IMR-90 (cell line): ENCODE measurements around the gene ATF6B.

Experiments
- CEBPB ChIP-seq: IDR thresholded peaks from 2 replicates; pipeline ENCODE4 v1.6.1; 2012; ENCODE audit warnings: low read depth, low read length, improper control_type of control experiment
- MXI1 ChIP-seq: IDR thresholded peaks from 2 replicates; pipeline ENCODE4 v1.6.1; 2012; ENCODE audit warnings: low read depth, mild to moderate bottlenecking, low read length, moderate library complexity, borderline replicate concordance
- RAD21 ChIP-seq: IDR thresholded peaks from 2 replicates; pipeline ENCODE4 v1.6.1; 2012; ENCODE audit warnings: low read length, improper control_type of control experiment
- RCOR1 ChIP-seq: IDR thresholded peaks from 2 replicates; pipeline ENCODE4 v1.6.1; 2012; ENCODE audit warnings: mild to moderate bottlenecking, low read length, improper control_type of control experiment; ENCODE audit not compliant: insufficient replicate concordance
- TF ChIP-seq, protein P1 (sequence below): conservative IDR thresholded peaks from 2 replicates; pipeline ENCODE4 v1.5.1; 2012; ENCODE audit warnings: mild to moderate bottlenecking, low read depth, low read length, improper control_type of control experiment
- TF ChIP-seq, protein P2 (sequence below): fragments of 150-350 bp; IDR thresholded peaks from 2 replicates; pipeline ENCODE4 v1.6.1; 2017; ENCODE audit warnings: mild to moderate bottlenecking, antibody characterized with exemption, low read length, low read depth

DNA sequence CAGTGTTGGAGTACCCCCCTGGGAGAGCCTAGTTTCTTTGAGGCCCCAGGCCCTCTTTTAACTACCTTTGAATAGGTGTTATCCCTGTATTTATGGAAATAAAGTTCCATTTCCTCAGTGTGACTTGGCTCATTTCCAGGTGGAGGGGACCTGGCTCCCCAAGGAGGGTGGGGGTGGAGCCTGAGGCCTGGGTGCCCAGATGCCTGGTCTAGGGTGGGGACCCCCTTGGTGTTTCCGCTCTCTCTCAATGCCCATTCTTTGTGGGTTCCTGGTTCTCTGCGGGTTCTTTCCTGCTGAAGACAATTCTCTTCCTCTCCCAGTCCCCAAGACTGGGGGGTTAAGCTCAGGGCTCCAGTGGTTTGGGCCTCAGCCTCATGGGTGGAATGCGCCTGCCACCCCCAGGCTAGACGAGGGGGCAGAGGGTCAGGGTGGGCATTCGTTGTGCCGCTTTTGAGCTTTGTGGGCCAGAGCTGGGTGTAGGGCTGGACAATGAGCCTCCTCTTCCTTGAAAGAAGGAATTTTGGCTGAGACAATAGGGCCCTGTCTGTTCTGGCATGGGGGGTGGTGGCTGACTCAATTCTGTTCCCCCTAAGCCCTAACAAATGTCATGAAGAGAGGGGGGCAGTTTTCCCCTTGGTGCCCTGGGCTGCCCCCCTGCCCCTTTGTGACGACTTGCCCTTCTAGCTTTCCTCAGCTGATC is 35.7 kb upstream of the ATF6B start:
- TF ChIP-seq CEBPB (no peak), RAD21 (no peak), RCOR1 (no peak), MXI1 (no peak)
- TF ChIP-seq, protein P1, sequence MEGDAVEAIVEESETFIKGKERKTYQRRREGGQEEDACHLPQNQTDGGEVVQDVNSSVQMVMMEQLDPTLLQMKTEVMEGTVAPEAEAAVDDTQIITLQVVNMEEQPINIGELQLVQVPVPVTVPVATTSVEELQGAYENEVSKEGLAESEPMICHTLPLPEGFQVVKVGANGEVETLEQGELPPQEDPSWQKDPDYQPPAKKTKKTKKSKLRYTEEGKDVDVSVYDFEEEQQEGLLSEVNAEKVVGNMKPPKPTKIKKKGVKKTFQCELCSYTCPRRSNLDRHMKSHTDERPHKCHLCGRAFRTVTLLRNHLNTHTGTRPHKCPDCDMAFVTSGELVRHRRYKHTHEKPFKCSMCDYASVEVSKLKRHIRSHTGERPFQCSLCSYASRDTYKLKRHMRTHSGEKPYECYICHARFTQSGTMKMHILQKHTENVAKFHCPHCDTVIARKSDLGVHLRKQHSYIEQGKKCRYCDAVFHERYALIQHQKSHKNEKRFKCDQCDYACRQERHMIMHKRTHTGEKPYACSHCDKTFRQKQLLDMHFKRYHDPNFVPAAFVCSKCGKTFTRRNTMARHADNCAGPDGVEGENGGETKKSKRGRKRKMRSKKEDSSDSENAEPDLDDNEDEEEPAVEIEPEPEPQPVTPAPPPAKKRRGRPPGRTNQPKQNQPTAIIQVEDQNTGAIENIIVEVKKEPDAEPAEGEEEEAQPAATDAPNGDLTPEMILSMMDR, result no peak
- TF ChIP-seq, protein P2, sequence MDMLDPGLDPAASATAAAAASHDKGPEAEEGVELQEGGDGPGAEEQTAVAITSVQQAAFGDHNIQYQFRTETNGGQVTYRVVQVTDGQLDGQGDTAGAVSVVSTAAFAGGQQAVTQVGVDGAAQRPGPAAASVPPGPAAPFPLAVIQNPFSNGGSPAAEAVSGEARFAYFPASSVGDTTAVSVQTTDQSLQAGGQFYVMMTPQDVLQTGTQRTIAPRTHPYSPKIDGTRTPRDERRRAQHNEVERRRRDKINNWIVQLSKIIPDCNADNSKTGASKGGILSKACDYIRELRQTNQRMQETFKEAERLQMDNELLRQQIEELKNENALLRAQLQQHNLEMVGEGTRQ, result no peak
